Measurements from ENCODE around the gene CYTH2.

CYTH2 gene

DNA sequence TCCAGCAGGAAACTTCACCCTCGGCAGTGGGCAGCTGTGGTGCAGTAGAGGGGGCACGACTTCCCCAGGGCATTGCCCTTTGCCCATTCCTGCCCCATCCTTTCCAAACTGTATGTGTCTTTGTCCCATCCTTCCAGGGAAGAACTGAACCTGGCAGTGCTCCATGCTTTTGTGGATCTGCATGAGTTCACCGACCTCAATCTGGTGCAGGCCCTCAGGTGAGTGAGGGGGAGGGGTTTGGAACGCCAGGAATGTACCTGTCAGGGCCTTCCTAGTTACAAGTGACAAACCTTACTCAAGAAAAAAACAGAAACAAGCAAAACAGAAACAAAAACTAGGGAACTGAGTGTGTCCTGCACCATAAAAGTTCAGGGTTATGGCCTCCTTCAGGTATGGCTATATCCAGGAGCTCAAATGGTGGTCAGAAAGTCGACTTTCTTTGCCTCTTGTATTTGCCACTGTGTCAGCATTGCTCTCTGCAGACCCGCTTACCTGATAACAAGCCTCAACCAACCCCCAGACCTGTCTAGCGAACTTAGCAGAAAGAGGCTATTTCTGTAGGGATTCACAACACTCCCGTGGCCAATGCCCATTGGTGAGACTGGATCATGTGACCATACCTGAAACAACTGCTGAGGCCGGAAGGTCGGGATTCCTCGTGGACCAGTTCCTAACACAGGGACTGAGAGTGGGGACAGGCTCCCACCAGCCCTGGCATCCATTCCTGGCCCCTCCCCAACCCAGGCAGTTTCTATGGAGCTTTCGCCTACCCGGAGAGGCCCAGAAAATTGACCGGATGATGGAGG lies 4.2 kb downstream of the CYTH2 start:
- DNase-seq, result no peak
- H3K4me1 ChIP-seq, result no peaks in the 10 kb centered on the region
- H3K9me3 ChIP-seq, result no peaks in the 10 kb centered on the region
- no peaks in the 10 kb centered on the region for H3K27me3 ChIP-seq
- peaks cover 42% of the 10 kb centered on the region for H3K36me3 ChIP-seq
- H3K4me3 ChIP-seq (ENCODE audit: low read depth, low read length), result no peak overlapping the region
- TF ChIP-seq, protein P1, sequence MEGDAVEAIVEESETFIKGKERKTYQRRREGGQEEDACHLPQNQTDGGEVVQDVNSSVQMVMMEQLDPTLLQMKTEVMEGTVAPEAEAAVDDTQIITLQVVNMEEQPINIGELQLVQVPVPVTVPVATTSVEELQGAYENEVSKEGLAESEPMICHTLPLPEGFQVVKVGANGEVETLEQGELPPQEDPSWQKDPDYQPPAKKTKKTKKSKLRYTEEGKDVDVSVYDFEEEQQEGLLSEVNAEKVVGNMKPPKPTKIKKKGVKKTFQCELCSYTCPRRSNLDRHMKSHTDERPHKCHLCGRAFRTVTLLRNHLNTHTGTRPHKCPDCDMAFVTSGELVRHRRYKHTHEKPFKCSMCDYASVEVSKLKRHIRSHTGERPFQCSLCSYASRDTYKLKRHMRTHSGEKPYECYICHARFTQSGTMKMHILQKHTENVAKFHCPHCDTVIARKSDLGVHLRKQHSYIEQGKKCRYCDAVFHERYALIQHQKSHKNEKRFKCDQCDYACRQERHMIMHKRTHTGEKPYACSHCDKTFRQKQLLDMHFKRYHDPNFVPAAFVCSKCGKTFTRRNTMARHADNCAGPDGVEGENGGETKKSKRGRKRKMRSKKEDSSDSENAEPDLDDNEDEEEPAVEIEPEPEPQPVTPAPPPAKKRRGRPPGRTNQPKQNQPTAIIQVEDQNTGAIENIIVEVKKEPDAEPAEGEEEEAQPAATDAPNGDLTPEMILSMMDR (IDR thresholded peaks at IDR 0.05; ENCODE audit: low read depth, low read length), result no peak

DNA sequence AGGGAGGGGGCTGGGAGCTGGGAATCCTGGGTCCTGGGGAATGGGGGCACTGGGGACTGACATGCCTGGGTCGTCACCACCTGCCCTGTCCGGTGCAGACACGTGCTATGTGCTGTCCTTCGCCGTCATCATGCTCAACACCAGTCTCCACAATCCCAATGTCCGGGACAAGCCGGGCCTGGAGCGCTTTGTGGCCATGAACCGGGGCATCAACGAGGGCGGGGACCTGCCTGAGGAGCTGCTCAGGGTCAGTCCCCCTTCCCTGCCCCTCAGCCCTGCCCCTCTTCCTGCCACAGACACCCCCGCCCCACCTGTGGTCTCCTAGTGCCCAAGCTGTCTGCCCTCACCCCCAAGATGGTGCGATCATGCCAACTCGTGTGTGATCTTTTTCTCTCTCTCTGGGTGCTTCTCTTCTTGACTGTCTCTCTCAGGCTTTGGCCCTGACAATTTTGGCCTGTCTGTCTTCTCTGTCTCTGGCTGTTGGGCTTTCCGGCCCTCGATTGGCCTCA lies 5.0 kb downstream of the CYTH2 start:
- Histone ChIP-seq H3K27me3 (no peaks in the 10 kb centered on the region), H3K4me1 (no peaks in the 10 kb centered on the region), H3K36me3 (peaks cover 44% of the 10 kb centered on the region), H3K9me3 (no peaks in the 10 kb centered on the region), H3K4me3 (ENCODE audit: low read depth, low read length) (no peak overlapping the region)
- DNase-seq, result no peak
- TF ChIP-seq, protein P1 (IDR thresholded peaks at IDR 0.05; ENCODE audit: low read depth, low read length), result no peak

DNA sequence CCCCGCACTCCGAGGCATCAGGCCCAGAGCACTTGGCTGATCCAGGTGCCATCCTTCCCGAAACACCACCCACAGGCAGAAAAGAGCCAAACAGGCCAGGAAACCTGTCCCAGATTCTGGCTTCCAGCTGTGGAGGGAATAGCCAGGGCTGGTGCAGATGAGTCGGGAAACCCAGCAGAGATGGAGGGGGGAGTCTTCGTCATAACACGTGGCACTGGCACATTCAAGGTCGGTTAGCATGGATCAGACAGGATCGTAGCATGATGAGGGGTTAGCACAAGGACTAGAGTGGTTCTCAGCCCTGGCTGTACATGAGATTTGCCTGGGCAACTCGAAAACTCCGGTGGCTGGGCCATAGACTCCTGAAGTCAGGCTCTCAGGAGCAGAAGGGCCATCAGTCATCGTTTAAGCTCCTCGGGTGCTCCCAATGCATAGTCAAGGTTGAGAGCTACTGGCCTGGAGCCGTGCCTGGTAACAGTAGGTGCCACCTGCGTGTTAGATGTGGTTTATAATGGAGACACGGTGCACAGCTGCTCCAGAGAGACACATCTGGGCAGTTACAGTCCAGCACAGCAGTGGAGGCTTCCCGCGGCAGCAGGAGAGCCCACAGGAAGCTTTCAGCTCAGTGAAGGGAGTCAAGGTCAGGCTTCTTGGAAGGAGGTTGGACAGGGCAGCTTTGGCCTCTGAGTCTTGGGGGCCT lies 6.3 kb downstream of the CYTH2 start:
- peaks cover 45% of the 10 kb centered on the region for H3K36me3 ChIP-seq
- H3K27me3 ChIP-seq, result no peaks in the 10 kb centered on the region
- no peak overlapping the region for H3K4me3 ChIP-seq (ENCODE audit: low read depth, low read length)
- TF ChIP-seq, protein P1 (IDR thresholded peaks at IDR 0.05; ENCODE audit: low read depth, low read length), result no peak
- H3K4me1 ChIP-seq, result no peaks in the 10 kb centered on the region
- no peak for DNase-seq
- H3K9me3 ChIP-seq, result no peaks in the 10 kb centered on the region

DNA sequence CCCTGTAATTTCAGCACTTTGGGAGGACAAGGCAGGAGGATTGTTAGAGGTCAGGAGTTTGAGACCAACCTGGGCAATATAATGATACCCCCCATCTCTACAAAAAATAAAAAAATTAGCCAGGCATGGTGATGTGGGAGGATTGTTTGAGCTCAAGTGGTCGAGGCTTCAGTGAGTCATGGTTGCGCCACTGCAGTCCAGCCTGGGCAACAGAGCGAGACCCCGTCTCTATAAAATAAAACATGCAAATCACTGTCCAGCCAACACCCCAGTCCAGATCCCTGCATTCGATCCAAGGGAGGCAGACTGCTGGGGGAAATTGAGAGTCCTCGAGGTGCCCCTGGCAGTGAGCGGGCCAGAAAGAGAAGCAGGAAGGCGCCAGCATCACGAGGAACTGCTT lies 7.0 kb downstream of the CYTH2 start:
- peaks cover 40% of the 10 kb centered on the region for H3K36me3 ChIP-seq
- no peaks in the 10 kb centered on the region for H3K9me3 ChIP-seq
- DNase-seq, result no peak
- TF ChIP-seq, protein P1 (IDR thresholded peaks at IDR 0.05; ENCODE audit: low read depth, low read length), result no peak
- no peaks in the 10 kb centered on the region for H3K27me3 ChIP-seq
- H3K4me1 ChIP-seq, result no peaks in the 10 kb centered on the region
- H3K4me3 ChIP-seq (ENCODE audit: low read depth, low read length), result no peak overlapping the region

DNA sequence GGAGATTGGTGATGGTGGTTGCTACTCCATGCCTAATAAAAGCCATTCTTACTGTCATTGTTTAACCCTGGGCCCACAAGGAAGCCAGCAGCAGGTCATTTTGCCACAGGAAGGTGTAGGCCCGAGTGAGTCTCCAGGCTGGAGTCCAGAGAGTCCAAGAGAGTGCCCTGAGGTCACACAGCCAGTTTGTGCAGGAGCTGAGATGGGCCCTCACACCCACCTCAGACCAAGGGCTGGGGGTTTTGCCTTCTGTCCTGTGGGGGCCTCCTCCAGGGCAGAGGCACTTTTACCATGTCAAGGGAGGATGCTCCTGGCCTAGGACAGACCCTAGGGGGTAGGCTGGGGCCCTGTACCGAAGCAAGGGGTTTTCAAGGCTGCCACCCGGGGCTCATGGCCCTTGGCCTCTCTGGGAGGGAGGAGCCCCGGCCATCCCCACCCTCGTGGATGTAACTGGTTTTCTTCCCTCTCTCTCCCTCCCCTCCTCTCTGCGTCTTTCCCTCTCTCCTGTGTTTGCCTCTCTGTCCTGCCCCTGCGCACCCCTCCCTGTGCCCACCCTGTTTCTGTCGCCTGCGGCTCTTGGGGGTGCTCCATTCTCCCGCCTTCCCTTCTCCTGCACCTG lies 8.0 kb downstream of the CYTH2 start:
- Histone ChIP-seq H3K9me3 (no peaks in the 10 kb centered on the region), H3K36me3 (peaks cover 36% of the 10 kb centered on the region), H3K4me3 (ENCODE audit: low read depth, low read length) (no peak overlapping the region), H3K27me3 (no peaks in the 10 kb centered on the region), H3K4me1 (peaks cover 4% of the 10 kb centered on the region)
- no peak for DNase-seq
- TF ChIP-seq, protein P1 (IDR thresholded peaks at IDR 0.05; ENCODE audit: low read depth, low read length), result no peak

Data from BE2C (cell line).